NCI-H187 treated with DMSO at 0.1 percent for 48 hours (cell line): ENCODE data around the gene COMMD10.
"Not testable (repeated sequence)": the region's sequence is repeated elsewhere in the genome, so short reads cannot be mapped to it uniquely, and the experiment has no call there.

Source experiments
- DNase-seq: peaks from one replicate; lab custom pipeline; 2025; lab: John Stamatoyannopoulos, UW

Gene COMMD10

GRCh38 chr5:116084871-116085715 is at the start of gene COMMD10:
TSS of gene COMMD10 (plus strand) at chr5:116085025.
- DNase-seq, result peak; percentile 17

GRCh38 chr5:116035123-116035522 is 49.7 kb upstream of the COMMD10 start:
- DNase-seq, result no peak

- DNase-seq, result no peak
These were observed 47.5 kb upstream of the COMMD10 start for GRCh38 chr5:116037236-116037822.

DNA sequence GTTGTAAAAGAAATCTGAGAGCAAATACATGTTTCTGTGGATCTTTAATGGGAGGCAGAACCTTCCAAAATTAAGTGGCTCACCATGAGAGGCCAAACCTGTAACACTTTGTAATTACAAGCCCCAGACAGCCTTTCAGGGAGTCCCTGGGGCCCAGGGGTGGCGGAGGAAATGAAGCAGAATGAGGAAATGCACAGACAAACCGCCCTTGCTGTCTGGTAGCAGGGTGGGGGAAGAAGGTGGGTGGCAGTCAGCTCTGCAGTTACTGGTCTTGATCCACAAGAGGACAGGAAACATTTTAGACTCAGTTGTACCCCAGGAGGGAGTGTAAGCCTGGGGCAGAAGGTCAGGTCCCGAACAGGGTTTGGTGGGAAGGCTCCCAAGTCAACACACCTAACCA is 46.0 kb upstream of the COMMD10 start:
- no peak for DNase-seq

DNA sequence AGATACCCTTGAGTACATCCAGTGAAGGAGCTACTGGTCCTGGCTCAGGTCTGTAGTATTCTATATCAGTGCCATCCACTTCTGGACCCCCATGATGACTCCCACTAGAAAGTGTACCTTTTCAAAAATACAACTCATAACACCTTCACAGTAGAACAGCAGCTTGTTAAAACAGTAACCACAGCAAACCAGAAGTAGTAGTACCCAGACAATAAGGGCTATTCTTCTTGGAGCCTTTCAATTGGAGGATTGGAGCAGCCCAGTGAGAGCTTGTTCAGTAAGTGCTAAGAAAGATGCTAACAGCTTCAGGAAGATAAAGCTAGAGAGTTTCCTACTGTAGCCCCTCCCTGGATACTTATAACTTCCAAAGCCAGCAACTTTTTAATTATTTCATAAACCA is 42.5 kb upstream of the COMMD10 start:
- no peak for DNase-seq

DNA sequence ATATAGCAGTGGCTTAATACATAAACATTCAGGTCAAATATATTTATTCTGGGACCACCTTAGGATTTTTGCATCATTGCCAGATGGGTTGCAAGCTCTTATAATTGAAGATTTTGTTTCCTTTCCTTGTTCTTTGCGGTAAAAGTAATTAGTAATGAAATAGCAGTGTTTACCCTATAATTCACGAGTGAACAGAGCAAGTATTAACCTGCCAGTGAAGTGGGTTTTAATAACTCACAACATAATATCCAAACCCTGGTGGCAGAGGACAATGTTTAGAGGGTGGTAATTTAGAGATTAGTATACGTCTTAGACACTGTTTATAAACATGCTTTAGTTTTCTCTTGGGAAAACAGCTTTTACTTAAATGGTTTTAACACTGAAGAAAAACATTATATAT is 40.8 kb upstream of the COMMD10 start:
- DNase-seq, result no peak

DNA sequence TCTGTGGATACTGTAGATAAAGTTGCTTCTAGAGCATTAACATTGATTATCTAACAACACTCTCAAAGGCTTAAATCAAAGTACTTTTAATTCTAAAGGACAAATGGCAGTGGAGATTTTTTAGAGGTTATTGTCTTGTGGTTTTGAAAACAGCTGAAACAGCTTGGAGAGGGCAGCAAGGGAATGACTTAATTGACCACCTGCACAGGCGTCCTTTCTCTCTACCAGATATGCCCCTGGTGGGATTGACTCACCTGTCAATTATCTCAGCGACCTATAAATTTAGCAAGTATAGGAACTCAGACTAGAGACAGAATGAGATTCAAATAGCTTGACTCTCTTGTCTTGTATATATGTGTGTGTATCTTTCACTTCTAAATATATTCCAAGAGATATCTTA is 39.0 kb upstream of the COMMD10 start:
- no peak for DNase-seq

GRCh38 chr5:116046261-116046660 is 38.6 kb upstream of the COMMD10 start:
- no peak for DNase-seq

GRCh38 chr5:116046823-116047222 is 38.0 kb upstream of the COMMD10 start:
- DNase-seq, result no peak

- no peak for DNase-seq
These were observed 26.4 kb upstream of the COMMD10 start for GRCh38 chr5:116058346-116058936.

- no peak for DNase-seq
These were observed 22.5 kb upstream of the COMMD10 start for GRCh38 chr5:116062352-116062751.

GRCh38 chr5:116063950-116064349 is 20.9 kb upstream of the COMMD10 start:
- no peak for DNase-seq

DNA sequence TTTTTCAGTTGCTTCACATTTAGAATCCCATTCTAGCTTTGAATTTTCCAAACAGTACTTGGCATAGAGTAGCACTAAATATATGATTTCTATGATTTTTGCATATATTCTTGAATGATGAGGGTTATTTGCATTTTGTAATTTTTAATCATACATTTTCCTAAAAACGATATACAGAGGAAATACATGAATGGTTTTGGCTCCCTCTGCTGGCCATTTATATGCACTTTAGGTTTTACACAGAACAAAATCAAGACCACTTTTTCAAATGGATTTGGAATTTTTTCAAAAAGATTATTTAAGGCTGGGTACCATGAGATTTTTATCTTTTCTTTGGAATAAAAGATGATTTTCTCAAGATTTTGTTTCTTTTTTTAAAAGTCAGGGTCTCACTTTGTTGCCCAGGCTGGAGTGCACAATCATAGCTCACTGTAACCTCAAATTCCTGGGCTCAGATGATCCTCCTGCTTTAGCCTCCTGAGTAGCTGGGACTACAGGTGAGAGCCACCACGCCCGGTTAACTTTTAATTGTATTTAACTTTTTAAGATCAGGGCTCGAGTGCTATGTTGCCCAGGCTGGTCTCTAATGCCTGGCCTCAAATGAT is 16.7 kb upstream of the COMMD10 start:
- no peak for DNase-seq

DNA sequence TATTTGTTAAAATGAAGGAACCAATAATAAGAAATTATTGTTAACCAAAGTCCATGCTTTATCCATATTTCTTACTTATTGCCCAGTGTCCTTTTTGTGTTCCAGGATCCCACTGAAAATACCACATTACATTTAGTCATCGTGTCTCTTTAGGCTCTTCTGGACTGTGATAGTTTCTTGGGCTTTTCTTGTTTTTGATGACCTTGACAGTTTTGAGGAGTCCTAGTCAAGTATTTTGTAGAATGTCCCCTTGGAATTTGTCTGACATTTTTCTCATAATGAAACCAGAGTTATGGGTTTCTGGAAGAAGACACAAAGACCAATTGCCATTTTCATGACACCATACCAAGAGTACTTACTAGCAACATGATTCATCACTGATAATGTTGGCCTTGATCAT is 13.6 kb upstream of the COMMD10 start:
- DNase-seq, result no peak

GRCh38 chr5:116075191-116075831 is 9.5 kb upstream of the COMMD10 start:
- no peak for DNase-seq

DNA sequence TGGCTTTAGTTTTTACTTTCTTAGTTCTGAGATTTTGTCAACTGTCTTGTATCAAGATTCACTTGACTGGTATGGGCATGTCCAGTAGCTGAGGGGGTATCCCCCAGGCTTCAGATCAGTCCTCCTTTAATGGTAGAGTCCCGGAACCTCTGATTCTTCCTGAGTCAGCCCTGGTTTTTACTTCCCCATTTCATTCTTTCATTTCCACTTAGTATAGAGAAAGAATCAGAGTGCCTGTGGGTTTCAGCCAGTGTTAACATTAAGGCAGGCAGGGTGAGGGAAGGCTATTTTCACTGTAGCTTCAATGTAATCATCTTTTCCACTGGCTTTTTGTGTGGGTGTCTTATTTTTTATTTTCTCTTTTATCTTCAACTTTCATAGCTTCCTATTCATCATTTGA is 8.3 kb upstream of the COMMD10 start:
- DNase-seq, result no peak

DNA sequence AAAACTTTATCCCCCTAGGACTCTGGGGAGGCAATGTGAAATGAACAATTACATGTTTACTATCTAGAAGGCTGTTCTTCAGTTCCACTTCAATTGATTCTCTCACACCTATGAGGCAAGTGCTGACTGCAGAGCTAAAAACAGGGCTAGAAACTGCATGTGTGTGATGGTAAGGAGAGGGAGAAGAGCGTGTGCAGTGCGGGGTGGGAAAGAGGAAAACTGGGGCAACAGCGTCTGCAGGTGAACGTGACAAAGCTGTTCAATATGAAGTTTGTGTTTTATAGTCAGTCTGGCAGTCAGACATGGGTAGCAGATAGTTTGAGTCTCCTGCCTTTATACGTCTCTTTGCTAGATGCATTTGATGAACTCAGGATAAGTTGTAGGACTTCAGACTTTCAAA is 6.6 kb upstream of the COMMD10 start:
- no peak for DNase-seq

GRCh38 chr5:116084287-116084691 is 536 bp upstream of the COMMD10 start:
- no peak for DNase-seq

DNA sequence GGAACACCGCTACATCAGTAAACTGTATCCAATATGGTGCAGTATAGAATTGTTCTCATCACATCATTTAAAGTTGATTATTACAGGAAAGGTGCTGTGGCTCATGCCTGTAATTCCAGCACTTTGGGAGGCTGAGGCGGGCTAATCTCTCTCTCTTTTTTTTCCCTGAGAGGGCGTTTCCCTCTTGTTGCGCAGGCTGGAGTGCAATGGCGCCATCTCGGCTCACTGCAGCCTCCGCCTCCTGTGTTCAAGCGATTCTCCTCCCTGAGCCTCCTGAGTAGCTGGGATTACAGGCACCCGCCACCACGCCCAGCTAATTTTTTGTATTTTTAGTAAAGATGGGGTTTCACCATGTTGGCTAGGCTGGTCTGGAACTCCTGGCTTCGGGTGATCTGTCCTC is 1.5 kb downstream of the COMMD10 start:
- not testable (repeated sequence) for DNase-seq

GRCh38 chr5:116088062-116088461 is 3.2 kb downstream of the COMMD10 start:
- DNase-seq, result no peak

- no peak for DNase-seq
These were observed 5.5 kb downstream of the COMMD10 start for GRCh38 chr5:116090302-116090701.

GRCh38 chr5:116091416-116091815 is 6.6 kb downstream of the COMMD10 start:
- DNase-seq, result no peak
